ENCODE data around the gene CAMSAP1.

- TF ChIP-seq CTCF (IDR thresholded peaks at IDR 0.05; ENCODE audit: borderline replicate concordance, extremely low read depth, low read length, poor library complexity, severe bottlenecking) (no peak), EZH2 (IDR thresholded peaks at IDR 0.05; ENCODE audit: borderline replicate concordance, low read depth, low read length, severe bottlenecking) (no peak)
Measured at GRCh38 chr9:135787317-135787716, 120.0 kb downstream of the CAMSAP1 start.
